OCI-M1 (cell line): Measurements from ENCODE around the gene FKBP2.
A peak's percentile ranks its signal among the peaks of the same experiment; 100 is the strongest.

Experiments
- DNase-seq: peaks from one replicate; lab custom pipeline; 2025; lab: John Stamatoyannopoulos, UW

FKBP2 gene

GRCh38 chr11:64285885-64286800 lies 45.2 kb downstream of the FKBP2 start:
- DNase-seq: peak; percentile 13

- no peak for DNase-seq
Observed at GRCh38 chr11:64286801-64287159, 45.9 kb downstream of the FKBP2 start.

- DNase-seq: no peak
Observed at GRCh38 chr11:64287676-64288352, 46.9 kb downstream of the FKBP2 start.

- no peak for DNase-seq
Observed at GRCh38 chr11:64288353-64288750, 47.5 kb downstream of the FKBP2 start.

DNA sequence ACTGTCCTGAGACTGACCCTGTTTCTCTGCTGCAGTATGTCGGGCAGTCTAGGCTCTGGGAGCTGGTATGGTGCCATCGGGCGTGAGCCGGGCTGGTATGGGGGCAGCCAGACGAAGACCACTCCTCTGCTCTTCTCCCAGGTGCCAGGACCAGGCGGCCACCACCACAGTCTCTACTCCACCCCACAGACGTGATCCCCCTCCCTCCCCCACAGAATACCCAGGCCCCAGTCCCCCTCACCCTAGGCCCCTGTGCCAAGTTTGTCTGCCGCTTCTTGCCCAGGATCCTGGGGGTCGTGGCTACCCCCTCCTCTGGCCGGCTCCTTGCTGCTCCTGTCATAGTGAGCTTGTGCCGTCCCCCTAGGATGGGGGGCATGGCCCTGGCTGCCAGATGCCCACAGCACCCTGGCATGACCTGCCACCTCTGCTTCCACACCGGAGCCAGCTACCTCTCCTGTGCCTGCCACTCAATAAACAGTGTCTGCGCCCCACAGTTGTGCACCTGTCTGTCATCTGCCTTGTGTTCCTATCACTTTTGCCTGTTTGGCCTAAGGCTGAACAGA lies 48.2 kb downstream of the FKBP2 start:
- DNase-seq: no peak

DNA sequence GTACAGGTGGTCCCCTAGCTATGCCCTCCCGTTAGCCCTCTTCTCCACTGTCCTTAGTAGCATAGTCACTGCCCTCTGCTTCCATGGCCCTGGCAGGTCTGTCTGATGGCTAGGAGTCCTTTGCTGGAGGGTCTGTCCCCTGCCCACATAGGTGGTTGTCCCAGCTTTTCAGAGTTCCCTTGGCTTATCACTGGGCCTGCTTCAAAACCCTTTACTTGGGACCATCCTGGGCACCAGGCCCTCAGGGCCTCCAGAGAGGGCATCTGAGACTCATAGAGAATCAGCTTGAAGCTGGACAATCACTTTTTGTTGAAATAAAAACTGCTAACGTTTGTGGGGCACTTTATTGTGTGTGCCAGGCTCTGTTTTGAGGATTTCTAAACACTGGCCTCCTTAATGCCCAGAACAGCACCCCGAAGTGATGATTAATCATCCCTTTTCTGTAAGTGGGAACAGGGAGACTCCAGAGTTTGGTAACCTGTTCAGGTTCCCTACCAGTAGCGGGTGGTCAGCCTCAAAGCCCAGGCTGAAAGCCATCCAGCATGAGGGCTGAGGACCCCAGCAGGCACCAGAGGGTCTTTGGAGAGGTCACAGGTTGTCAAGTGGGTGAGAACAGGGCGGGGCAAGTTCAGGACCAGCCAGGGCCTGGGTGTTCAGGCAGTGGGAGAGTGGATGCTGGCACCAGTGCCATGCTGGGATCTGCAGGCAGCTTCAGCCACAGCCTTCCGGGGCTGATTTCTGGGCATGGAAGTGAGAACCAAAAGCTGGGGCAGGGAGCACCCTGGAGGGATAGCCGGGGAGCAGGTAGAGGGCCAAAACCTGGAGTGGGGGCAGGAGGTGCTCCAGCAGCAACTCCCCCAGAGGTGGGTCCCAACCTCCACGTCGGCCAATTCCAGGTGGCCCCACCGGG lies 49.7 kb downstream of the FKBP2 start:
- no peak for DNase-seq

DNA sequence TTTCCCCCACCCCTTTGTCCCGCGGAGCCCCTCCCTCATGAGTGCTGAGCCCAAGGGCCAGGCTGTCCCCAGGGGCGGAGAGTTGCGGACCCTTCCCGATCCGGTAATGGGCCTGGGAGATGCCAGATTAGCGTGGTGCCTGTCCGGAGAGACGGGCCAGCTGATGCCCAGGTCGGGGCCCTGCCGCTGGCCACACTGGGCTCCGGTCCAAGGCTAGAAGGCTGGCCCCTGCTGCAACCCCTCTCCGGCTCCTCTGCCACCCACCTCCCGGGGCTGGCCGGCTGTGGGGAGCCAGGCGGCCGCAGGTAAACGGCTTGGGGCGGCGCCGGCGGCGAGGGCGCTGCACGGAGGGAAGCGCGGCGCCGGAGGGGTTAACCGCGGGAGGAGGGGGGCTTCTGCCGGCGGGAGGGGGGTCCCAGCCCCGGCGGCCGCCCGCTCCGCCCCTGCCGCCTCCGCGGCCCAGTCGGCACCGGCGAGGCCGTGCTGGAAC lies 50.4 kb downstream of the FKBP2 start, which contains the start of gene KCNK4:
KCNK4 (plus strand) TSS at position 41 of the 490 bp plus-strand sequence. CDS start 1,717 bp downstream, outside the sequence.
- DNase-seq: no peak

DNA sequence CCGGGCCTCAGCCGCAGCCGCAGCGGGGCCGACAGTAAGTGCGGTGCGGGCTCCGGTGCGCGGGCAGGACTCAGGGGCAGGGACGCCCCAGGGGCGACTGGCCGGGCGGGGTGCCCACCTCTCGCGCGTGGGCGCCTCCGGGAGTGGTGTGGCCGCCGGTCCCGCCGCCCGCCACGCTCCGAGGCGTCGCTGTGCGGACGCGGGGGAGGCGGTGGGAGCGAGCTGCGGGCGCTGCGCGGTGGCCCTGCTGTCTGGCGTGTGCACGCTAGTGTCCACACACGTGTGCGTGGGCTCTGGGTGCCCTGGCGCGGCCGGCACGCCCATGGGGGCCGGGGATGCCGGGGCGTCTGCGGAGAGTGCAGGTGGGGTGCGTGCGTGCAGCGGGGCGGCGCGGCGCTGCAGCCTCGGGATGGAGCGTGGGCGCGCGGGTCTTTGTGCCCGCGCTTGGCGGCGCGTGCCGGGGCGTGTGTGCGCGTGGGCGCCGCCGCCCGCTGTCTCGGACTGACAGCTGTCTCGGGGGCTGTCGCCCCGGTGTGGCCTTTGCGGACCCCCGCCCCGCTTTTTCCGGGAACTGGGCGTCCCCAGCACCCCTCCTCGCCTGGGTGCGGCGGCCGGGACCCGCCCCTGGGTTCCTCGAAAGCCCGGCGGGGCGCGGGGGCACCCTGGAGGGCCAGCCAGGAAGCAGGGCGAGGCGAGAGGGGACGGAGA lies 51.0 kb downstream of the FKBP2 start:
- no peak for DNase-seq

- DNase-seq: no peak
Observed at GRCh38 chr11:64292460-64293254, 51.8 kb downstream of the FKBP2 start.
